HEK293 (cell line): ENCODE measurements around the gene CANX.

Experiments
- BCL11B ChIP-seq: fragments of 450-650 bp; formaldehyde crosslinking; IDR thresholded peaks from 2 replicates; pipeline ENCODE4 v1.5.1; 2016; ENCODE audit warnings: low read depth, missing biosample characterization, missing genetic modification characterization
- KLF7 ChIP-seq: fragments of 450-650 bp; formaldehyde crosslinking; IDR thresholded peaks from 2 replicates; pipeline ENCODE4 v1.5.1; 2016; ENCODE audit warnings: missing biosample characterization, missing genetic modification characterization, borderline replicate concordance
- KLF8 ChIP-seq: fragments of 450-650 bp; formaldehyde crosslinking; IDR thresholded peaks from 2 replicates; pipeline ENCODE4 v1.5.1; 2016; ENCODE audit warnings: missing biosample characterization, missing genetic modification characterization
- SALL2 ChIP-seq: fragments of 450-650 bp; formaldehyde crosslinking; IDR thresholded peaks from 2 replicates; pipeline ENCODE4 v1.5.0; 2017; ENCODE audit warnings: missing biosample characterization, mild to moderate bottlenecking, missing genetic modification characterization, borderline replicate concordance
- YY1 ChIP-seq: fragments of 450-650 bp; formaldehyde crosslinking; IDR thresholded peaks from 2 replicates; pipeline ENCODE4 v1.5.1; 2018; ENCODE audit warnings: missing biosample characterization, missing genetic modification characterization
- ZBTB17 ChIP-seq: fragments of 450-650 bp; formaldehyde crosslinking; IDR thresholded peaks from 2 replicates; pipeline ENCODE4 v1.5.1; 2016; ENCODE audit warnings: missing biosample characterization, missing genetic modification characterization
- ZBTB8A ChIP-seq: fragments of 450-650 bp; formaldehyde crosslinking; IDR thresholded peaks from 2 replicates; pipeline ENCODE4 v1.5.1; 2016; ENCODE audit warnings: missing biosample characterization, missing genetic modification characterization
- ZEB2 ChIP-seq: fragments of 450-650 bp; formaldehyde crosslinking; IDR thresholded peaks from 2 replicates; pipeline ENCODE4 v1.5.1; 2016; ENCODE audit warnings: missing biosample characterization, missing genetic modification characterization
- ZFP37 ChIP-seq: fragments of 450-650 bp; formaldehyde crosslinking; IDR thresholded peaks from 2 replicates; pipeline ENCODE4 v1.5.1; 2016; ENCODE audit warnings: missing biosample characterization, missing genetic modification characterization
- ZNF112 ChIP-seq: fragments of 450-650 bp; formaldehyde crosslinking; IDR thresholded peaks from 2 replicates; pipeline ENCODE4 v1.5.0; 2017; ENCODE audit warnings: missing biosample characterization, missing genetic modification characterization
- ZNF169 ChIP-seq: fragments of 450-650 bp; formaldehyde crosslinking; IDR thresholded peaks from 2 replicates; pipeline ENCODE4 v1.5.1; 2016; ENCODE audit warnings: missing biosample characterization, missing genetic modification characterization
- ZNF266 ChIP-seq: fragments of 450-650 bp; formaldehyde crosslinking; IDR thresholded peaks from 2 replicates; pipeline ENCODE4 v1.5.1; 2016; ENCODE audit warnings: missing biosample characterization, missing genetic modification characterization, low read depth
- ZNF302 ChIP-seq: fragments of 450-650 bp; formaldehyde crosslinking; IDR thresholded peaks from 2 replicates; pipeline ENCODE4 v1.5.1; 2016; ENCODE audit warnings: missing biosample characterization, missing genetic modification characterization, low read depth
- ZNF366 ChIP-seq: fragments of 450-650 bp; formaldehyde crosslinking; conservative IDR thresholded peaks from 2 replicates; pipeline ENCODE4 v1.5.1; 2016; ENCODE audit warnings: missing biosample characterization, missing genetic modification characterization
- ZNF416 ChIP-seq: fragments of 450-650 bp; formaldehyde crosslinking; IDR thresholded peaks from 2 replicates; pipeline ENCODE4 v1.5.1; 2016; ENCODE audit warnings: missing biosample characterization, missing genetic modification characterization
- ZNF48 ChIP-seq: fragments of 450-650 bp; formaldehyde crosslinking; IDR thresholded peaks from 2 replicates; pipeline ENCODE4 v1.5.1; 2016; ENCODE audit warnings: missing biosample characterization, missing genetic modification characterization
- ZNF548 ChIP-seq: fragments of 450-650 bp; formaldehyde crosslinking; IDR thresholded peaks from 2 replicates; pipeline ENCODE4 v1.5.1; 2016; ENCODE audit warnings: missing biosample characterization, missing genetic modification characterization
- ZNF596 ChIP-seq: fragments of 450-650 bp; IDR thresholded peaks from 2 replicates; pipeline ENCODE4 v1.5.0; 2018; ENCODE audit warnings: missing biosample characterization, mild to moderate bottlenecking, missing genetic modification characterization, moderate library complexity
- ZNF600 ChIP-seq: fragments of 450-650 bp; formaldehyde crosslinking; IDR thresholded peaks from 2 replicates; pipeline ENCODE4 v1.5.1; 2016; ENCODE audit warnings: missing biosample characterization, missing genetic modification characterization
- ZNF610 ChIP-seq: fragments of 450-650 bp; formaldehyde crosslinking; IDR thresholded peaks from 2 replicates; pipeline ENCODE4 v1.5.1; 2016; ENCODE audit warnings: missing biosample characterization, missing genetic modification characterization, borderline replicate concordance
- ZNF621 ChIP-seq: fragments of 450-650 bp; formaldehyde crosslinking; IDR thresholded peaks from 2 replicates; pipeline ENCODE4 v1.5.1; 2017; ENCODE audit warnings: missing biosample characterization, missing genetic modification characterization
- ZNF626 ChIP-seq: fragments of 450-650 bp; sonication (Bioruptor Pico); formaldehyde crosslinking; IDR thresholded peaks from 2 replicates; pipeline ENCODE4 v1.5.1; 2018; ENCODE audit warnings: missing biosample characterization, missing genetic modification characterization, inconsistent platforms
- ZNF664 ChIP-seq: fragments of 450-650 bp; formaldehyde crosslinking; IDR thresholded peaks from 2 replicates; pipeline ENCODE4 v1.5.1; 2016; ENCODE audit warnings: missing biosample characterization, missing genetic modification characterization
- ZNF670 ChIP-seq: fragments of 450-650 bp; formaldehyde crosslinking; IDR thresholded peaks from 2 replicates; pipeline ENCODE4 v1.5.1; 2016; ENCODE audit warnings: missing biosample characterization, missing genetic modification characterization, low read depth
- ZNF776 ChIP-seq: fragments of 450-650 bp; formaldehyde crosslinking; IDR thresholded peaks from 2 replicates; pipeline ENCODE4 v1.5.0; 2017; ENCODE audit warnings: missing biosample characterization, missing genetic modification characterization, borderline replicate concordance
- ZNF777 ChIP-seq: fragments of 450-650 bp; formaldehyde crosslinking; IDR thresholded peaks from 2 replicates; pipeline ENCODE4 v1.5.1; 2017; ENCODE audit warnings: missing biosample characterization, missing genetic modification characterization, borderline replicate concordance
- ZNF830 ChIP-seq: fragments of 450-650 bp; IDR thresholded peaks from 2 replicates; pipeline ENCODE4 v1.5.0; 2018; ENCODE audit warnings: missing biosample characterization, missing genetic modification characterization, low read depth, mild to moderate bottlenecking, moderate library complexity
- ZSCAN16 ChIP-seq: fragments of 450-650 bp; formaldehyde crosslinking; IDR thresholded peaks from 2 replicates; pipeline ENCODE4 v1.5.1; 2016; ENCODE audit warnings: missing biosample characterization, missing genetic modification characterization
- ZSCAN30 ChIP-seq: fragments of 450-650 bp; IDR thresholded peaks from 2 replicates; pipeline ENCODE4 v1.5.1; 2018; ENCODE audit warnings: missing biosample characterization, mild to moderate bottlenecking, missing genetic modification characterization, moderate library complexity
- TF ChIP-seq, protein P1 (sequence below): fragments of 450-650 bp; formaldehyde crosslinking; IDR thresholded peaks from 2 replicates; pipeline ENCODE4 v1.5.1; 2017; ENCODE audit warnings: missing biosample characterization, missing genetic modification characterization
- TF ChIP-seq, protein P2 (sequence below): fragments of 450-650 bp; formaldehyde crosslinking; IDR thresholded peaks from 2 replicates; pipeline ENCODE4 v1.5.1; 2016; ENCODE audit warnings: missing biosample characterization, missing genetic modification characterization
- TF ChIP-seq, protein P3 (sequence below): fragments of 450-650 bp; formaldehyde crosslinking; IDR thresholded peaks from 2 replicates; pipeline ENCODE4 v1.5.1; 2016; ENCODE audit warnings: missing biosample characterization, missing genetic modification characterization, borderline replicate concordance
- TF ChIP-seq, protein P4 (sequence below): fragments of 450-650 bp; formaldehyde crosslinking; IDR thresholded peaks from 2 replicates; pipeline ENCODE4 v1.5.1; 2017; ENCODE audit warnings: missing biosample characterization, missing genetic modification characterization

The CANX gene

DNA sequence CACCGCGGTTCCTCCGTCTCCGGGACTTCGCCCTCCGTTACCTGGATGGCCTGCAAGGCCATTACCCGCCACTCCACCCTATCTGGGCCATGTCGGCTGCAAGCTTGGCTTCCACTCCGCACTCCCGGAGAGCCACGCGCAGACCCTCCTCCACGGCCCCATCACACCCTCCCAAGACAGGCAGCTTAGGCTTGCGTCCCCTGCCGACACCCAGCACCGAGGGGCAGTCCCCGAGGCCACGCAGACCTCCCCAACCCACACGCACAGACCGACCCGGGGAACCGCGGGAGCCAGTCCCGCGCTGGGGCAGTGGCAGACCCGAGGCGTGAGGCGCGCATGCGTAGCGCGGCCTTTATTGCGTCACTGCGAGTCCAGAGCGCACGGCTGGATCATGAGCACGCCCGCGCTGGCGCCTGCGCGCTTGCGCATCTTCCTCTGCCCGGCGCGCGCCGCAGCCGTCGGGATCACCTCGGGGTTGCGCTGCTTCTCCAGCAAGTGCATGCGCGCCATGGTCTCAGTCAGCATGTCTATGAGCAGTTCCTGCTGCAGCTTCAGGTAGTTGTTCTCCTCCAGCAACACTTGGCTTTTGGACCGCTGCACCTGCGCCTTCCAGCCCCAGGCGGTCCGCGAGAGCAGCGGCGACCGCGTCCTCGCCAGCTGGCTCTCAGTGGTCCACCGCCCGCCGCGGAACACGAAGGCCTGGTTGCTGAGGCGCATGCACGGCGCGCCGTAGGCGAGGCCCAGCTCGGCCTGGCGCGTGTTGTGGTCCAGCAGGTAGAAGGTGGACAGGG lies 20.3 kb upstream of the CANX start (continued):
- TF ChIP-seq, protein P1, sequence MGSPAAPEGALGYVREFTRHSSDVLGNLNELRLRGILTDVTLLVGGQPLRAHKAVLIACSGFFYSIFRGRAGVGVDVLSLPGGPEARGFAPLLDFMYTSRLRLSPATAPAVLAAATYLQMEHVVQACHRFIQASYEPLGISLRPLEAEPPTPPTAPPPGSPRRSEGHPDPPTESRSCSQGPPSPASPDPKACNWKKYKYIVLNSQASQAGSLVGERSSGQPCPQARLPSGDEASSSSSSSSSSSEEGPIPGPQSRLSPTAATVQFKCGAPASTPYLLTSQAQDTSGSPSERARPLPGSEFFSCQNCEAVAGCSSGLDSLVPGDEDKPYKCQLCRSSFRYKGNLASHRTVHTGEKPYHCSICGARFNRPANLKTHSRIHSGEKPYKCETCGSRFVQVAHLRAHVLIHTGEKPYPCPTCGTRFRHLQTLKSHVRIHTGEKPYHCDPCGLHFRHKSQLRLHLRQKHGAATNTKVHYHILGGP (tag by site-specific recombination): no peak
- TF ChIP-seq BCL11B (tag by site-specific recombination) (no peak), ZNF416 (tag by site-specific recombination) (no peak), ZNF266 (tag by site-specific recombination) (no peak), ZNF596 (no peak), ZNF626 (no peak), KLF8 (tag by site-specific recombination) (peak; percentile 73; the same call in 1 of the 2 replicates), ZNF112 (tag by site-specific recombination) (no peak), ZSCAN16 (tag by site-specific recombination) (no peak), ZFP37 (tag by site-specific recombination) (peak; percentile 97), ZNF777 (tag by site-specific recombination) (peak; percentile 98), YY1 (tag by site-specific recombination) (peak; percentile 30; the same call in 1 of the 2 replicates), ZBTB17 (tag by site-specific recombination) (peak; percentile 97), ZNF169 (tag by site-specific recombination) (no peak), ZNF48 (tag by site-specific recombination) (no peak), ZNF830 (tag by site-specific recombination) (no peak), ZNF302 (tag by site-specific recombination) (no peak), ZNF548 (tag by site-specific recombination) (no peak), ZNF621 (tag by site-specific recombination) (no peak), ZNF610 (tag by site-specific recombination) (peak; percentile 16; the same call in 1 of the 2 replicates), ZSCAN30 (tag by site-specific recombination) (peak; percentile 26; the same call in 1 of the 2 replicates), ZNF366 (no peak), KLF7 (tag by site-specific recombination) (0 out of 2 replicates have a peak, but pooled peaks have one; percentile 40), ZNF600 (tag by site-specific recombination) (peak; percentile 100), ZNF670 (tag by site-specific recombination) (no peak), ZBTB8A (tag by site-specific recombination) (peak; percentile 30; the same call in 1 of the 2 replicates), ZNF776 (tag by site-specific recombination) (no peak), ZEB2 (tag by site-specific recombination) (peak; percentile 82), ZNF664 (tag by site-specific recombination) (no peak), SALL2 (tag by site-specific recombination) (no peak)
- TF ChIP-seq, protein P2, sequence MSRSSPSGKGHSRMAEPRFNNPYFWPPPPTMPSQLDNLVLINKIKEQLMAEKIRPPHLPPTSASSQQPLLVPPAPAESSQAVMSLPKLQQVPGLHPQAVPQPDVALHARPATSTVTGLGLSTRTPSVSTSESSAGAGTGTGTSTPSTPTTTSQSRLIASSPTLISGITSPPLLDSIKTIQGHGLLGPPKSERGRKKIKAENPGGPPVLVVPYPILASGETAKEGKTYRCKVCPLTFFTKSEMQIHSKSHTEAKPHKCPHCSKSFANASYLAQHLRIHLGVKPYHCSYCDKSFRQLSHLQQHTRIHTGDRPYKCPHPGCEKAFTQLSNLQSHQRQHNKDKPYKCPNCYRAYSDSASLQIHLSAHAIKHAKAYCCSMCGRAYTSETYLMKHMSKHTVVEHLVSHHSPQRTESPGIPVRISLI: no peak
- TF ChIP-seq, protein P3, sequence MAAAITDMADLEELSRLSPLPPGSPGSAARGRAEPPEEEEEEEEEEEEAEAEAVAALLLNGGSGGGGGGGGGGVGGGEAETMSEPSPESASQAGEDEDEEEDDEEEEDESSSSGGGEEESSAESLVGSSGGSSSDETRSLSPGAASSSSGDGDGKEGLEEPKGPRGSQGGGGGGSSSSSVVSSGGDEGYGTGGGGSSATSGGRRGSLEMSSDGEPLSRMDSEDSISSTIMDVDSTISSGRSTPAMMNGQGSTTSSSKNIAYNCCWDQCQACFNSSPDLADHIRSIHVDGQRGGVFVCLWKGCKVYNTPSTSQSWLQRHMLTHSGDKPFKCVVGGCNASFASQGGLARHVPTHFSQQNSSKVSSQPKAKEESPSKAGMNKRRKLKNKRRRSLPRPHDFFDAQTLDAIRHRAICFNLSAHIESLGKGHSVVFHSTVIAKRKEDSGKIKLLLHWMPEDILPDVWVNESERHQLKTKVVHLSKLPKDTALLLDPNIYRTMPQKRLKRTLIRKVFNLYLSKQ (tag by site-specific recombination): 0 out of 2 replicates have a peak, but pooled peaks have one; percentile 6
- TF ChIP-seq, protein P4, sequence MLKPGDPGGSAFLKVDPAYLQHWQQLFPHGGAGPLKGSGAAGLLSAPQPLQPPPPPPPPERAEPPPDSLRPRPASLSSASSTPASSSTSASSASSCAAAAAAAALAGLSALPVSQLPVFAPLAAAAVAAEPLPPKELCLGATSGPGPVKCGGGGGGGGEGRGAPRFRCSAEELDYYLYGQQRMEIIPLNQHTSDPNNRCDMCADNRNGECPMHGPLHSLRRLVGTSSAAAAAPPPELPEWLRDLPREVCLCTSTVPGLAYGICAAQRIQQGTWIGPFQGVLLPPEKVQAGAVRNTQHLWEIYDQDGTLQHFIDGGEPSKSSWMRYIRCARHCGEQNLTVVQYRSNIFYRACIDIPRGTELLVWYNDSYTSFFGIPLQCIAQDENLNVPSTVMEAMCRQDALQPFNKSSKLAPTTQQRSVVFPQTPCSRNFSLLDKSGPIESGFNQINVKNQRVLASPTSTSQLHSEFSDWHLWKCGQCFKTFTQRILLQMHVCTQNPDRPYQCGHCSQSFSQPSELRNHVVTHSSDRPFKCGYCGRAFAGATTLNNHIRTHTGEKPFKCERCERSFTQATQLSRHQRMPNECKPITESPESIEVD (tag by site-specific recombination): no peak
